GM21786 (cell line): ENCODE results near the gene EHBP1L1.
A peak's percentile ranks its signal among the peaks of the same experiment; 100 is the strongest.

ENCODE experiments used
- ATAC-seq: cut with Tn5 transposase; IDR thresholded peaks from one replicate; pipeline ENCODE4 v1.9.1; 2021; ENCODE audit not compliant: unreplicated experiment

The EHBP1L1 gene

GRCh38 chr11:65575568-65576231 lies at the start of gene EHBP1L1:
Gene EHBP1L1, plus strand, starts transcription at chr11:65576053. Its CDS starts 250 bp downstream, at chr11:65576303.
- no peak for ATAC-seq

GRCh38 chr11:65526744-65527143 lies 49.1 kb upstream of the EHBP1L1 start:
- ATAC-seq, result no peak

DNA sequence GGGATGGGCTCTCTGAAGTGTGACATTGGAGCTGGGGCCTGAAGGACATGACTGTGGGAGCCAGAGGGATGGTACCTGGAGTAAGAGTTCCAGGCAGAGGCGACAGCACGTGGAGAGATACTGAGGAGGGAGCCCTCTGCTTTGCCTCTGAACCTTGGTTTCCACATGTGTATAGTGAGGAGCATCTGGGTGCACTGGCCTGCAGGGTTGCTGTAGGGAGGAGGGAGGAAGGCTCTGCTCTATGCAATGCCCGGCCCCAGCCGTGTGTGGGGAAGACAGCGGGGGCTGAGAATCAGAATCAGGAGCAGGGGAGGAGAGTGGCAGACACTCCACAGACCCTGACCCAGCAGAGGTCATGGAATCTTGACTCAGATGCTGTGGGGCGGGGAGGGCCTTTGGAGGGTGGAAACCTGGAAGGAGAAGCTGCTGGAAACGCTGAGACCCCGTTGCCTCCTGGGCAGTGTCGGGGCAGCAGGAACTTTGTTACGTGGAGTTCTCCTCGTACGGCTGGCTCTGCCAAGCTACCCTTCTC lies 47.0 kb upstream of the EHBP1L1 start:
- no peak for ATAC-seq

DNA sequence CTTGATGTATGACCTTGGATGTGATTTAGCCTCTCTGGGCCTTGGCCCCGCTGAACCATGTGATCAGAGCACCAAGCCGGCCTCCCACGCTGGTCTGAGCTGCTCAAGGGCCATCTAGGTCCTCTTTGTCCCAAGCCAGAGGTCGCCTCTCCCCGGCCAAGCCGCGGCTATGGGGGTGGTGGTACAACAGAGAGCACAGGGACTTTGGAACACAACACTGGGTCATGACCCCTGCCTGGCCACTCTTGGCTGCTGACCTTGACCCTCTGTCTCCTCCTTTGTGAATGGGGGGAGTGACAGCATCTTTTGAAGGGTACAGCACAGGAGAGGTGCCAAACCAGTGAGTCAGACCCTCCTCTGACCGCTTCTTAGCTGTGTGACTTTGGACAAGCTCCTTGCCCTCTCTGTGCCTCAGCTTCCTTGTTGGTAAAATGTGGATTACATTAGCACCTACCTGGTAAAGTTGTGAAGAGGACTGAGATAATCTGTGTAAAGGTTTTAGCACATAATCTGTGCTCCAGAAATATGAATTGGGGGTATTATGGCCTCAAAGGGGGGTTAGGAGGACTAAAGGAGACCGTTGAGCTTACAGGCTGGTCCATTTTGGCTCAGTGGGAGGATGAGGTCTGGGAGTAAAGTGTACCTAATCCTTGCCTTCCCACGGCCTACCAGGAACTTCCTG lies 46.2 kb upstream of the EHBP1L1 start:
- ATAC-seq, result no peak

DNA sequence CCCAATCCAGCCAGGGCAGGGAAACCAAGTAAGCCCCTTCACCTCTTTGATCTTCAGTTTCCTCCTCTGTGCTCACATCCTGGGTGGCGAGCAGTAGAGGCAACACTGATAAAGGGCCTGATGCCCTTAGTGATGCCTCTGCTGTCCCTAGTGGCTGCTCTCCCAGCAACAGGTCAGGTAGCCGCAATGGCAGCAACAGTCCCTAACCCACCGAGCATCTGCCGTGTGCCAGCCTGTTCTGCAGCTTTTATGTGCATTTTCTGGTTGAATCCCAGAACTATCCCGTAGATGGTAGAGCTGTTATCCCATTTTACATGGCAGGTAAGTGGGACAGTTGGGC lies 45.7 kb upstream of the EHBP1L1 start:
- ATAC-seq, result no peak

GRCh38 chr11:65532388-65533064 lies 43.3 kb upstream of the EHBP1L1 start:
- no peak for ATAC-seq

DNA sequence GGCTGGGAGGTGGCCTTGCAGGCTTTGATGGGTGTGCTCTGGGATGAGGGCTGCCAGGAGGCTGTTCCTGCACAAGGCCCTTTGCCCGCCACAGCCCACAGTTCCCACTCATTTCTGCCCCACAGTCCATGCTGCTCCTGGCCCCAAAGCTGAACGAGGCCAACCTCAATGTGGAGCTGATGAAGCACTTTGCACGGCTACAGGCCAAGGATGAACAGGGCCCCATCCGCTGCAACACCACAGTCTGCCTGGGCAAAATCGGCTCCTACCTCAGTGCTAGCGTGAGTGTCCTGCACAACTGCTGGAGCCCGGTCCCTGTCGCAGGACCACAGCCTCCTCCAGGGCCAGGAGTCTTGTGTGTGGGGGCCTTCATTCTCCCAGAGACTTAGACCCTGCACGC lies 40.8 kb upstream of the EHBP1L1 start:
- no peak for ATAC-seq

- no peak for ATAC-seq
These were observed 39.2 kb upstream of the EHBP1L1 start for GRCh38 chr11:65536412-65537295.

- ATAC-seq, result no peak
These were observed 38.6 kb upstream of the EHBP1L1 start for GRCh38 chr11:65537296-65537597.

- ATAC-seq, result no peak
These were observed 38.1 kb upstream of the EHBP1L1 start for GRCh38 chr11:65537620-65538231.

- ATAC-seq, result no peak
These were observed 37.5 kb upstream of the EHBP1L1 start for GRCh38 chr11:65538232-65538914.

DNA sequence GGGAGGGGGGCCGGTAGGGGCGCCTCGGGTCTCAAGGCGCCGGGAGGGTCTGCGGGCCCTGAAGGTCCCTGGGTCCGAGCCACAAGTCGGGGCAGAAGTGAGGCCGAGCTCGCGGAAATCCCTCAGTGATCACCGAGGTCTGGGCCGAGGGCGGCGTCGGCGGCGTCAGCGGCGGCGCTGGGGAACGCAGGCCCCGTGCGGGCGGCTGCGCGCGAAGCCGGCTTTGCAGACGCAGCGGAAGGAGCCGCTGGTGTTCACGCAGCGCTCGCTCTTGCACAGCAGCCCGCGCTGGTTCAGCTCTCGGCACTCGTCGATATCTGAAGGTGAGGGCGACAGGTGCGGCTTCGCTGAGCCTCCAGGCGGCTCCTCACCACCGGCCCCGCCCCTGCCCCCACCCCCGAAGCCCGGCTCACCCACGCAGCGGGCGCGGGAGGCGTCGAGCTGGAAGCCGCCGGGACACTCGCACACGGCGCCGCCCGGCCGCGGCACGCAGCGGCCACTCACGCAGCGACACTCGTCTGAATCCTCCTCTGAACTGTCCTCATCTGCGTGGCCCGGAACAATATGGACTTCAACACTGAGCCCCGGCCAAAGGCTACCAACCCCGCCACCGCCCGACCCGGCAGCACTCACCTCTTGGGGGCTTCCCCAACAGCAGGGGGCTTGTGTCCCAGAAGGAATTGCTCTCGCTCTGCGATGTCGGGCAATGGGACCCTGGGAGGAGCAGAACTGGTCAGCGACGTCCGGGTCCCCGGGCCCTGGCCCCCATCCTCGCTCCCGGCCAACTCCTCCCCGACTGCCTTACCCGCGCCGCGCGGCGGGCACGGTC lies 36.7 kb upstream of the EHBP1L1 start:
- ATAC-seq, result no peak

GRCh38 chr11:65539744-65540289 lies 36.0 kb upstream of the EHBP1L1 start:
- ATAC-seq, result peak; percentile 39

DNA sequence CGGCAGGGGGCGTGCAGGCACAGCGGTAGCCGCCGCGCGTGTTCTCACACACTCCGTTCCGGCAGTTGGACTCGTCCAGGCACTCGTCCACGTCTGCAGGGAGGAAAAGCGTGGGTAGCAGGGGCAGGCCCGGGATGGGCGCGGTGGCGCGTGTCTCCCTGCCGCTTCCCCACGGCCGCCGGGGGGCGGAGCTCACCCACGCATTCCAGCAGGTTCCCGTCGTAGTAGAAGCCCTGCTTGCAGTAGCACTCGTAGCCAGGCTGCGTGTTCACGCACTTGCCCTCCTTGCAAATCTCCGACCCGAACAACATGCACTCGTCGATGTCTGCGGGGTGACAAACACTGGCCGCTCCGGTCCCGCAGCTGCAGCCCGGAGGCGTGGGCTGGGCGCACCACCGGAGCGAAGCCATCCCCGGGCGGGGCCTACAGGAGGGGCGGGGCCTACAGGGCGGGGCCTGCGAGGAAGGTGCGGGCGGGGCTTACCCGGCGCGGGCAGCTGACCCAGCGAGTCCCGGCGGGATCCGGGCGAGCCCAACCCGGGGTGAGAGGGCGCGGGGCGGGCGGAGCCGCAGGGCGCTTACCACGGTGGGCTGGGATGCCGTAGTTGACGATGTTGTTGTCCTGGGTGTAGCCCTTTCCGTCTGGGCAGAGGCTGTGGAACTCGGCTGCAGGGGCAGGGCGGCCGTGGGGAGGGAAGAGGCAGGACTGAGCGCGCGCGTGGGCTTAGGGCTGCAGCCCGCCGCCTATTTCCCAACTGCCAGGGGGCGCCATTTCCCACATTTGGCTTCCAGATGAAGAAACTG lies 35.4 kb upstream of the EHBP1L1 start:
- peak; percentile 63 for ATAC-seq

DNA sequence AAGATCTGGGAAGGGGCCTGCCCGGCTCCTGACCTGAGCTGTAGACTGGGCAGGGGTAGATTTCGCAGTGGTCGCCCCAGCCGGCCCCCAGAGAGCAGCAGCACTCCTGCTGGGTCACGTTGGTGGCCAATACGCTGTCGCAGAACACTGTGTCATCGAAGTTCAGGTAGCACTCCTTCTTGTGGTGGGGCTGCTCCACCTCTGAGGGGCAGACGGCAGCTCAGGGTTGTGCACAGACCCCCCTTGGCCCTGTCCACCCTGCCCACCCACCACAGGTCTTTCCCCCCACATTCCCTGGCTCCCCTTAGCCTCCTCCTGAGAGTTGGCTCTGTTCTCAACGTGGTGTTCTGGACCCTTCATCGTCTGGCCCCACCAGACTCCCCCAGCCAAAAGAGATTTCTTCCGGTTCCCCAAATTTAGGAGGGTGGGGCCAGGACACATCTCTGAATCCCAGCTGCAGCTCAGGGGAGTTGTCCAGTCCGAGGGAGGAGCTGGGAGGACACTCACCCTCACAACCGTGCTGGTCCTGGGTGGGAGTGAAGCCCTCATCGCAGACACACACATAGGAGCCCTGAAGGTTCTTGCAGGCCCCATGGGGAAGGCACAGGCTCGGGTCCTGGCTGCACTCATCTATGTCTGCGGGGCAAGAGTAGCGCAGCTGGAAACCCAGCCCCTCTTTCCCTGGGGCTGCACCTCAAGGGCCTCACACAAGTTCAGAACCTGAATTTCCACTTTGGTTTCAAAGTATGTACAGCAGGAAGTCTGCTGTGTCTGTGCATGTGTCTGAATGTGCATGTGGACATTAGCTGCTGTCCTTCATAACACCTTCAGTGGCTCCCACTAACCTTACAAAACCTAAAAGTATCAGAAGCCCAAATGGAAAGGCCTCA lies 34.5 kb upstream of the EHBP1L1 start:
- no peak for ATAC-seq

GRCh38 chr11:65542738-65543390 lies 33.0 kb upstream of the EHBP1L1 start:
- no peak for ATAC-seq

DNA sequence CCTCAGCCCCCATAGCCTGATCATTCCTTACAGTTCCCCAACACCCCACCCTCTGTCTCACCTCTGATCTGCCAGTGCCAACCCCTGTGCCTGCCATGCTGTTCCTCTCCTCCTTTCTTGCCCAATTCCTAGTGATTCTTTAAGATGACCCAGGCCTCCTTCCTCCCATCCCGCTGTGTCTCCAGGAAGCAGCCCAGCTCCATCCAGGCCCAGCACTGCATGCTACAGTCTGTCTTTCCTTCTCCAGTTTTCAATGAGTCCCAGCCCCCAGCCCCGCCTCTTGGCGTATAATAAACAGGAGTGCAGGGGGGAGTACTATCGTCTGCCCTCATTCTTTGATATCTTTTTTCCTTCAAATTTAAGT lies 30.0 kb upstream of the EHBP1L1 start:
- no peak for ATAC-seq
